GM13976 (cell line): ENCODE results near the gene GRIN3B.
A peak's percentile ranks its signal among the peaks of the same experiment; 100 is the strongest.

ENCODE experiments used
- DNase-seq: peaks from one replicate; pipeline ENCODE4 v3.0.0; 2012; ENCODE audit warnings: low spot score
- in situ Hi-C: fragments of 300-500 bp; cut with MboI; formaldehyde crosslinking; loops from one replicate; pipeline ENCODE4 v1.12.0; 2022; ENCODE audit warnings: low sequenced_read_pairs, mixed read lengths, inconsistent platforms; ENCODE audit not compliant: unreplicated experiment
- TF ChIP-seq, protein P1 (sequence below): IDR thresholded peaks from 2 replicates; pipeline ENCODE4 v1.5.1; 2012; ENCODE audit warnings: borderline replicate concordance, mild to moderate bottlenecking; ENCODE audit not compliant: insufficient read depth; ENCODE audit errors: extremely low read depth, missing control alignments, control extremely low read depth

The GRIN3B gene

GRCh38 chr19:992670-993055, 7.6 kb upstream of the GRIN3B start:
- TF ChIP-seq, protein P1, sequence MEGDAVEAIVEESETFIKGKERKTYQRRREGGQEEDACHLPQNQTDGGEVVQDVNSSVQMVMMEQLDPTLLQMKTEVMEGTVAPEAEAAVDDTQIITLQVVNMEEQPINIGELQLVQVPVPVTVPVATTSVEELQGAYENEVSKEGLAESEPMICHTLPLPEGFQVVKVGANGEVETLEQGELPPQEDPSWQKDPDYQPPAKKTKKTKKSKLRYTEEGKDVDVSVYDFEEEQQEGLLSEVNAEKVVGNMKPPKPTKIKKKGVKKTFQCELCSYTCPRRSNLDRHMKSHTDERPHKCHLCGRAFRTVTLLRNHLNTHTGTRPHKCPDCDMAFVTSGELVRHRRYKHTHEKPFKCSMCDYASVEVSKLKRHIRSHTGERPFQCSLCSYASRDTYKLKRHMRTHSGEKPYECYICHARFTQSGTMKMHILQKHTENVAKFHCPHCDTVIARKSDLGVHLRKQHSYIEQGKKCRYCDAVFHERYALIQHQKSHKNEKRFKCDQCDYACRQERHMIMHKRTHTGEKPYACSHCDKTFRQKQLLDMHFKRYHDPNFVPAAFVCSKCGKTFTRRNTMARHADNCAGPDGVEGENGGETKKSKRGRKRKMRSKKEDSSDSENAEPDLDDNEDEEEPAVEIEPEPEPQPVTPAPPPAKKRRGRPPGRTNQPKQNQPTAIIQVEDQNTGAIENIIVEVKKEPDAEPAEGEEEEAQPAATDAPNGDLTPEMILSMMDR = no peak
- in situ Hi-C loops = no loop called here
- no peak for DNase-seq

DNA sequence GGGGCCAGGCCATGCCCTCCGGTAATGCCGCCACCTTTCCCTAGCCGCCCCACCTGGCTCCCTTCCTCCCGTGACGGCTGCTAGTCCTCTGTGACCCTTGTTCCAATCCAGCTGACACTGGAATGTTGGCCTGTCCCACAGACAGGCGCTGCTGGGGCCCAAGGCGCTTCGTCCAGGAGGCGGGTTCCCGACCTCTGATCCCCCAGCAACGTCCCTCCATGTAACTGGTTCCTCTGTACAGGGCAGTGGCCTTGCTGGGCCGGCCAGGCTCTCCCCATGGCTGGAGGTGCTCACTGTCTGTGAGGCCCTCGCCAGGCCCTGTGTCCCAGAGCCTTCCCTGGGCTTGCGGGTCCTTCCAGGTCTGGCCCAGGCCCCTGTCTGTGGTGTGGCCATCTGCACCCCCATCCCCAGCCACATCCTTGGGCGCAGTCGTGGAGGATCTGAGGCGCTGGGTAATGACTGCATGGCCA, 6.8 kb upstream of the GRIN3B start:
- in situ Hi-C loops = no loop called here
- no peak for DNase-seq
- TF ChIP-seq, protein P1 = no peak

GRCh38 chr19:993831-994393, 6.3 kb upstream of the GRIN3B start:
- in situ Hi-C loops = no loop called here
- TF ChIP-seq, protein P1 = no peak
- DNase-seq = no peak

DNA sequence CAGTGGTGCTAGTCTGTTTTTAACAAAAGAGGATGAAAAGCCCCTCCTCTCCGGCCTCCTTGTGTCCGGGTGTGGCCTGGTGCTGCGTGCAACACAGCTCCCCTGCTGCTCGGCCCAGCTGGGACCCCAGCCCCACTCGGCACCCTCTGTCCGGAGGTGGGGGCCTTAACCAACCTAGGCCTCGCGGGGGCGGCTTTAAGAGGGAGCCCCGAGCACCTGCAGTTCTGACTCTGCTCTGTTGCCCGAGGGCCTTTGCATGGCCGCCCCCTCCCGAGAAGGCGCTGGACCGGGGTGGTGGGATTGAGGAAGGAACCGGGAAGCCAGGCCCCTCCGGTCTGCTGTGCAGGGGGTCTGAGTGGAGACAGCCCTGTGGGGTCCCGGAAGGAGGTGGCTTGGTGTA, 5.7 kb upstream of the GRIN3B start:
- TF ChIP-seq, protein P1 = no peak
- in situ Hi-C loops = no loop called here

DNA sequence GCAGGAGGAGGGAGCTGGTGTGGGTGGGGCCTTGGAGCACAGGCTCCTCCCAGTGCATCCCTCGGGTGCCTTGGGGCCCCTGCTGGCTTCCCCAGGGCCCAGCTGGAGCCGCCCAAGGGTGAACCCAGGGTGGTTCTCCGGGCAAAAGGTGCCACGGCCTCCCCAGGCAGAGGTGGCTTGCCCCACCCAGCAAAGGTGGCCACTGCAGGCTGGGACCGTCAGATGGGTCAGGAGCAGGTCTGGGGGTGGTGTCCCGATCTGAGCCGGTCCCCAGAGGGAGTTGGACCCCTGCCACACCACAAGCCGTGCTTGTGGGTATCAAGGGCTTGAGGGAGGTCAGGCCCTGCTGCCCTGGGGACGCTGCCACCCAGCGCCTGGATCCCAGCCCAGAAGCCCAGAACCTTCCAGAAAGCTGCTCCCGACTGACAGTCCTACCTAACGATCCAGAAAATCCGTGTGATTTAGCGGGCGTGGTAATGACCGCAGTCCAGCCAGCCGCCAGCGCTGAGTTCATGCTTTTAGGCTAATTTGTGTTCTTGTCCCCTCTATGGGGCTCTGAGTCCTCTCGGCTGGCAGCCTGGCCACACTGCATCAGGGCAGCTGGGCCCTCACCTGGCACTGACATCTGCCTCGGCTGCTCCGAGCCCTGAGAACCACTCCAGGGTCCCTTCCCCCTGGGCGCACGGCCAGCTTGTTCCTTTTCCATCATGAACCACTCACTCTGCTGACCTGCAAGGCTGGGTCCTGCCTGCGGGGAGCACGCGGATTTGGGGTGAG, 5.0 kb upstream of the GRIN3B start:
- TF ChIP-seq, protein P1 = no peak
- in situ Hi-C loops = no loop called here
- no peak for DNase-seq

More for the DNA sequence above, 5.7 kb upstream of the GRIN3B start:
- no peak for DNase-seq

- in situ Hi-C loops = no loop called here
- TF ChIP-seq, protein P1 = no peak
- peak; percentile 82 for DNase-seq
Measured at GRCh38 chr19:996051-996838, 4.0 kb upstream of the GRIN3B start.
